ENCODE results near the gene CDC42SE1. TPM values are rescaled to one million over a fixed set of nuclear protein-coding genes. Genes with fewer than 3 reads are reported as not detected.

The CDC42SE1 gene
- total RNA-seq, 2 experiments from 2014 or later, result 177 to 178 TPM

GRCh38 chr1:151058692-151059091 lies 730 bp downstream of the CDC42SE1 start:
- ChIA-PET CTCF (interaction anchor here (0.5 to 4.5 kb wide), 8 partner anchors 11 to 203 kb away, joined by 3 to 16 read pairs (median 6); partner anchors contain the start of genes C1orf56, GABPB2, MINDY1 and TNFAIP8L2), POLR2A (interaction anchor here (0.6 to 4.3 kb wide), 3 partner anchors 11 to 826 kb away, joined by 9 to 27 read pairs (median 22); partner anchors contain the start of genes C1orf56 and GABPB2)

- CTCF ChIA-PET, result interaction anchor here (4.5 kb wide), 1 partner anchor 15 kb away, joined by 16 read pairs; the partner anchor contains the start of gene GABPB2
- POLR2A ChIA-PET, result interaction anchor here (1.4 to 1.6 kb wide), 2 partner anchors 8 to 14 kb away, joined by 3 to 7 read pairs; partner anchors contain the start of genes C1orf56 and GABPB2
Observed at GRCh38 chr1:151056149-151056548, 3.3 kb downstream of the CDC42SE1 start.

- ChIA-PET POLR2A (interaction anchor here (1.6 kb wide), 1 partner anchor 14 kb away, joined by 7 read pairs; the partner anchor contains the start of gene GABPB2), CTCF (interaction anchor here (0.9 kb wide), 1 partner anchor 76 kb away, joined by 3 read pairs; no protein-coding TSS in a partner anchor)
Observed at GRCh38 chr1:151055581-151055980, 3.8 kb downstream of the CDC42SE1 start.

GRCh38 chr1:151054971-151055547 lies 4.4 kb downstream of the CDC42SE1 start:
- POLR2A ChIA-PET, result interaction anchor here (1.6 kb wide), 1 partner anchor 15 kb away, joined by 7 read pairs; the partner anchor contains the start of gene GABPB2
- CTCF ChIA-PET, result interaction anchor here (0.9 kb wide), 1 partner anchor 75 kb away, joined by 3 read pairs; no protein-coding TSS in a partner anchor

GRCh38 chr1:151051356-151052009 lies 7.9 kb downstream of the CDC42SE1 start:
- ChIA-PET POLR2A (interaction anchor here (0.6 kb wide), 1 partner anchor 100 kb away, joined by 5 read pairs; no protein-coding TSS in a partner anchor), CTCF (interaction anchor here (0.7 kb wide), 1 partner anchor 48 kb away, joined by 3 read pairs; no protein-coding TSS in a partner anchor)

GRCh38 chr1:151050051-151050688 lies 9.3 kb downstream of the CDC42SE1 start:
- ChIA-PET CTCF (interaction anchor here (1.0 kb wide), 1 partner anchor 26 kb away, joined by 5 read pairs; no protein-coding TSS in a partner anchor), POLR2A (no interaction called here)

GRCh38 chr1:151049458-151049857 lies 10.0 kb downstream of the CDC42SE1 start:
- POLR2A ChIA-PET, result interaction anchor here (0.9 kb wide), 1 partner anchor 8 kb away, joined by 3 read pairs; no protein-coding TSS in a partner anchor
- CTCF ChIA-PET, result interaction anchor here (1.0 kb wide), 1 partner anchor 25 kb away, joined by 5 read pairs; no protein-coding TSS in a partner anchor

GRCh38 chr1:151048645-151049032 lies 10.8 kb downstream of the CDC42SE1 start:
- POLR2A ChIA-PET, result interaction anchor here (0.7 to 3.0 kb wide), 3 partner anchors 8 to 37 kb away, joined by 3 to 22 read pairs (median 4); partner anchors contain the start of genes CDC42SE1 and MLLT11
- CTCF ChIA-PET, result interaction anchor here (1.0 to 1.5 kb wide), 5 partner anchors 9 to 24 kb away, joined by 3 to 7 read pairs (median 4); partner anchors contain the start of genes BNIPL and GABPB2

- CTCF ChIA-PET, result interaction anchor here (0.6 to 1.5 kb wide), 9 partner anchors 10 to 120 kb away, joined by 3 to 7 read pairs (median 3); partner anchors contain the start of genes BNIPL and GABPB2
- POLR2A ChIA-PET, result interaction anchor here (1.0 to 3.0 kb wide), 3 partner anchors 9 to 42 kb away, joined by 3 to 22 read pairs (median 3); partner anchors contain the start of genes CDC42SE1, MINDY1 and MLLT11
Observed at GRCh38 chr1:151047925-151048644, 11.3 kb downstream of the CDC42SE1 start.

- POLR2A ChIA-PET, result interaction anchor here (1.0 to 3.0 kb wide), 3 partner anchors 9 to 41 kb away, joined by 3 to 22 read pairs (median 3); partner anchors contain the start of genes CDC42SE1, MINDY1 and MLLT11
- CTCF ChIA-PET, result interaction anchor here (0.8 to 1.5 kb wide), 7 partner anchors 10 to 68 kb away, joined by 3 to 7 read pairs (median 3); partner anchors contain the start of gene GABPB2
Observed at GRCh38 chr1:151047591-151047924, 11.9 kb downstream of the CDC42SE1 start, which contains the start of gene C1orf56. Gene C1orf56, plus strand, starts transcription at chr1:151047751. Its CDS starts 97 bp downstream, at chr1:151047848.

- ChIA-PET CTCF (interaction anchor here (1.4 to 2.6 kb wide), 3 partner anchors 16 to 18 kb away, joined by 4 to 11 read pairs (median 7); partner anchors contain the start of gene CDC42SE1), POLR2A (no interaction called here)
Observed at GRCh38 chr1:151043163-151043562, 16.3 kb downstream of the CDC42SE1 start.

- POLR2A ChIA-PET, result no interaction called here
Observed at GRCh38 chr1:151039521-151039920, 19.9 kb downstream of the CDC42SE1 start.

GRCh38 chr1:151037032-151037431 lies 22.4 kb downstream of the CDC42SE1 start:
- POLR2A ChIA-PET, result no interaction called here
- CTCF ChIA-PET, result interaction anchor here (1.2 kb wide), 1 partner anchor 11 kb away, joined by 3 read pairs; no protein-coding TSS in a partner anchor

More at GRCh38 chr1:151039521-151039920, 19.9 kb downstream of the CDC42SE1 start:
- CTCF ChIA-PET, result no interaction called here

GRCh38 chr1:151036356-151036755 lies 23.1 kb downstream of the CDC42SE1 start, which contains the start of gene BNIPL:
Gene BNIPL, plus strand, starts transcription at chr1:151036586. Its CDS starts 140 bp downstream, at chr1:151036726.
- ChIA-PET CTCF (interaction anchor here (1.2 kb wide), 1 partner anchor 12 kb away, joined by 3 read pairs; no protein-coding TSS in a partner anchor), POLR2A (no interaction called here)

- ChIA-PET POLR2A (no interaction called here), CTCF (interaction anchor here (1.3 kb wide), 1 partner anchor 10 kb away, joined by 4 read pairs; no protein-coding TSS in a partner anchor)
Observed at GRCh38 chr1:151035167-151035566, 24.3 kb downstream of the CDC42SE1 start.

- ChIA-PET CTCF (no interaction called here), POLR2A (no interaction called here)
Observed at GRCh38 chr1:151032164-151032563, 27.3 kb downstream of the CDC42SE1 start.

GRCh38 chr1:151026460-151026859 lies 33.0 kb downstream of the CDC42SE1 start:
- ChIA-PET POLR2A (no interaction called here), CTCF (no interaction called here)
